Astrocyte of the spinal cord (primary cell): ENCODE measurements around the gene ZNF70.

ENCODE experiments used
- DNase-seq: peaks from one replicate; pipeline ENCODE4 v3.0.0; 2011; ENCODE audit warnings: low read depth, low spot score
- H3K4me3 ChIP-seq: 2 replicates; pipeline ENCODE4 v1.5.1; 2011; ENCODE audit warnings: low read depth, mild to moderate bottlenecking, low read length, moderate library complexity
- CTCF ChIP-seq: IDR thresholded peaks from 2 replicates; pipeline ENCODE4 v1.5.1; 2012; ENCODE audit warnings: low read depth, mild to moderate bottlenecking, low read length, inconsistent platforms
- in situ Hi-C: cut with HindIII; loops from 2 replicates; pipeline ENCODE4 v1.10.0; 2017; ENCODE audit warnings: low sequenced_read_pairs

Gene ZNF70

GRCh38 chr22:23783265-23784150, 32.6 kb upstream of the ZNF70 start:
- no peak overlapping the region for H3K4me3 ChIP-seq
- in situ Hi-C loops = no loop called here
- no peak for TF ChIP-seq CTCF
- DNase-seq = no peak

GRCh38 chr22:23782703-23783102, 31.8 kb upstream of the ZNF70 start:
- no peak for DNase-seq
- in situ Hi-C loops = no loop called here
- TF ChIP-seq CTCF = no peak
- H3K4me3 ChIP-seq = no peak overlapping the region

GRCh38 chr22:23782252-23782651, 31.3 kb upstream of the ZNF70 start:
- no peak overlapping the region for H3K4me3 ChIP-seq

GRCh38 chr22:23781511-23782183, 30.7 kb upstream of the ZNF70 start:
- H3K4me3 ChIP-seq = no peak overlapping the region
- DNase-seq = peak; percentile 32
- no peak for TF ChIP-seq CTCF
- in situ Hi-C loops = no loop called here

More at GRCh38 chr22:23782252-23782651, 31.3 kb upstream of the ZNF70 start:
- in situ Hi-C loops = no loop called here
- no peak for DNase-seq
- no peak for TF ChIP-seq CTCF

- TF ChIP-seq CTCF = no peak
- DNase-seq = no peak
- no peak overlapping the region for H3K4me3 ChIP-seq
- in situ Hi-C loops = no loop called here
Measured at GRCh38 chr22:23781065-23781464, 30.2 kb upstream of the ZNF70 start.

- in situ Hi-C loops = no loop called here
- TF ChIP-seq CTCF = no peak
- no peak overlapping the region for H3K4me3 ChIP-seq
- DNase-seq = no peak
Measured at GRCh38 chr22:23780146-23780748, 29.3 kb upstream of the ZNF70 start.
